DMS114 treated with DMSO at 0.1 percent for 48 hours (cell line): ENCODE data around the gene NFIX.
A peak's percentile ranks its signal among the peaks of the same experiment; 100 is the strongest.

Experiments used
- DNase-seq: peaks from one replicate; lab custom pipeline; 2025; ENCODE audit not compliant: unreplicated experiment; lab: John Stamatoyannopoulos, UW

Gene NFIX

DNA sequence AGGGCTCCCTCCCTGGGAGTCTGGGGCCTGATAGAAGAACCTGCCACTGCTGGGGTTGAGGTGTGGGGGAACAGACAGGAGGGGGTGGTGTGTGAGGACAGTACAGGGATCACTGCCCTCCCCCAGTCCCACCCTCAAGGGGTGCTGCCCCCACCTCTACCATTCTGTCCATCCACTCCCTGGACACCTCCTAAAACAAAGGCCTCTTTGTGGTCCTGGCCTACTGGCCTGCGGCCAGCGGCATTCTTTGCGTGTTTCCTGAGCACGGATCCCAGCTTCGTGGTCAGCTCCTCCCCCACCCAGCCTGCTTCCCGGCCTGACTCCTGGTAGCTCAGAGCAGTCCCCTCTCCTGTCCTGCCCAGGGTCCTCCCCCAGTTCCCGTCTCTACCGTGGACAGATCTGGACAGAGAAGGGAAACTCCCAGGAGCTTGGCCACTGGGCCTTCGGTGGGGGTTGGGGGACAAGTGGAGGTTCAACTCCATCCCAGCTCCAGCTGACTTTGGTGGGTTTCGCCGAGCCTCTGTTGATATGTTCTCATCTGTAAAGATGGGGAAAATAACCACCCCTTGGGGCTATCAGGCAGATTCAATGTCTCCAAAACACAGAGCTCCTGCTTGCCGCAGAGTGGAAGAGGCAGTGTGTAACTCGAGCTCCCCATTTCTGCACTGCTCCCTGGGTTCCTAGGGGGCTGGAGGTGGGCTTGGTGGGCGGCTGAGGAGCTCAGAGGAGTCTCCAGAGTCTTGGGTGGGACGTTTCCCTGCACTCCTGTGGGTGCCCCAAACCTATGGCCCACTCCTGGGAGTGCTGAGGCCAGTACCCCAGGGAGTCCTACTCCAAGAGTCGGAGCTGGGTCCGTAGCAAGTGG, 58.7 kb downstream of the NFIX start:
- DNase-seq: no peak

DNA sequence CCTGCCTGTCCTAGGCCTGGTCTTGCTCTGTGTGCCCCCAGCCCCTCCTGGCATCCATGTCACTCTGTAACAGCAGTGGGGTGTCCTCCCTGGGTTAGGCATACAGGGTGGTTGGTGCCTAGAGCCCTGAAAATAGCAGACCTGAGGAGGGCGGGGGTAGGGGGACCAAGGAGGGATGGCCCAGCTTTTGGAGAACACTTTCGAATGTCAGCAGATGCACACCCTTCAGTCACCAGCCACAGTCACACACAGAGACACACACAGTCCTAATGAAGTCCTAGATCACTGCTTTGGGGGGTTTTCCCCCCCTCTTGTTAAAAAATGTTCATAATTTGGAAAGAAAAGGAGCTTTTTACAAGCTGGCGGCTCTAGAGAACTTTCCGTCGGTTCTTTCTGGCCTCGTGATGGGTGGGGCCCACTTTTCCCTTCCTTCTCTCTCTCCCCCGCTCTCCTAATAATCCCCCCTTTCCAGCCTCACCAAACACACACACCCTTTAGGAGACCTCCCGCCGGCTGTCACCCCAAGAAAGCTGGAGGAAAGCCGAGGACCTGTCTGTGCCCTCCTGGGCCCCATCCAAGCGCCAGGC, 59.4 kb downstream of the NFIX start:
- DNase-seq: no peak

DNA sequence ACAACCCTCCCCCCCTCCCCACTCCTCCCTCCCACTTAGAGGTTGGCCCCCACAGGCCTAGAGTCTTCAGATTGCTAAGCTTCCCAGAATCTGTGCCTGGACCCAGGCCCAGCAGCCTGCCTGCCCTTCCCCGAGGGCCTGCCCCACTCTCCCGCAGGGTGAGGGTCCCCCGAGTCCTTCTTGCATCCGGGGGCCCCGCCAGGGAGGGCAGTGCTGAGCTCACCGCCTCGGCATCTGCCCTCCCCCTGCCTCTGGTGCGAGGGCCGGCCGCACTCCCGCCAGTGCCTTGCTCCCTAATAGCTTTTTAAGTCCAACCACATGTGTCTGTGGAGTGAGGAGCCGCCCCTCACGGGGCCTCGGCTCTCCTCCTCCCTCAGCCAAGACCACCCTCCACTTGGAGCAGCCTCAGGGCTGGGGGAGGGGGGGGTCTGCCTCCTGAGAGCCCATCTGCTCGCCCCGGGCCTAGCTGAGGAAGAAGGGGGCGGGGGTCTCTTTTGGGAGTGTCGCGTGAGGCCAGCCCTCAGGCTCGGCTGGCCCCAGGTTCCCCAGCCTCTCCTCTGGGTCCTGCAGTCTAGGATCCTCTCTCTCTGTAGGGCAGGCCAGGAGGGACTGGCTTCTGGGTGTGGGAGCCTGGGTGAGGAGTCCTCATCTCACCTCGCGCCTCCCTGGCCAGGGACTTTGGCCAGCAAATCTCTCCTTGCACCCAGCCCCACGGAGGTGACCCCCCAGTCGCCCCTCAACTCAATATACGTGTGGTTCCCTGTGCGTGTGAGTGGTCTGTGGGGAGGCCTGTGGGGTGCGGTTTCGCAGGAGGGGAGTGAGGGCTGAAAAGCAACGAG, 60.2 kb downstream of the NFIX start:
- DNase-seq: no peak

DNA sequence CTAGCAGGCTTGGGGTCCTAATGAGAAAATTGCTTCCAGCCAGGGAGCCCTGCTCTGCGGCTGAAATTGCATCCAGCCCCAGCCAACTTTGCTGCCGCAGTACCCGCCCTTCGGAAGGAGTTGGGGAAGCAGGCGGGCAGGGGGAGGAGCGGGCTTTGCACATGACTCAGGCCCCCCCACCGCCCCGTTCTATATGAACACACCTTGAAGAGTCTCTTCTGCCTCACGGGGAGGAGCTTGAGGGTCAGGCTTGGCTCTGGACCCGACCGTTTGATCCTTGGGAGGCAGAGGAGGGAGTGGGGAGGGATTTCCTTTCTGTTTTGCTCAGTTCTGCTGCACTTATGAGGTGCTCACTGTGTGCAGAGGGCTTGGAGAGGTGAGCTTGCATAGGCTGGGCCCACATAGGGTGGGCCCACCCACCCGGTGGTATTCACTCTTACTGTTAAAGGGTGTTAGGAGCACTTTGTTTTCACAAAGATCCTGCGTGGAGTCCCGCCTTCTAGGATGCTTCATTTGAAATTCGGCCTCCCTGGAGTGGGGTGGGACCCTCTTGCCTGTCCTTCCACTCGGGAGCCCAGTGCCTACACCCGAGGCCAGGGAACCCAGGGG, 60.9 kb downstream of the NFIX start:
- no peak for DNase-seq

DNA sequence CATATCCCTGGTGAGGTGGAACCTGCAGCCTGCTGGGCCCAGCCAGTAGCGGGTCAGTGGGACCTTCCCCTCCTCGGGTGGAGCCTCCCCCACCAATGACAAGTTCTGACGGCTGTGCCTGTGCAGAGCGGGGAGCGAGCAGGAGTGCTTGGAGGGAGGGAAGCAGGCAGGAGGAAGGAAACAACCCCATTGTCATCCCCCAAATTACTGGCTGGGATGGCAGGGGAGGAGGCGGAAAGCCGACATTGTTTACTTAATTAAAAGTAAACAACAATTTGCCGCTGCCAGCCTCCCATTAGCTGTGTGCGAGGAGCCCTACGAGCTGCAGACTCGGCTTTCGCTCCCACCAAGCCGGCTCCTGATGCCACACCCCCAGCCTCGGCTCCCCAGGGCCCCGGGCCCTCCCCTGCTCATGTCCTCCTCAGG, 61.9 kb downstream of the NFIX start:
- no peak for DNase-seq

DNA sequence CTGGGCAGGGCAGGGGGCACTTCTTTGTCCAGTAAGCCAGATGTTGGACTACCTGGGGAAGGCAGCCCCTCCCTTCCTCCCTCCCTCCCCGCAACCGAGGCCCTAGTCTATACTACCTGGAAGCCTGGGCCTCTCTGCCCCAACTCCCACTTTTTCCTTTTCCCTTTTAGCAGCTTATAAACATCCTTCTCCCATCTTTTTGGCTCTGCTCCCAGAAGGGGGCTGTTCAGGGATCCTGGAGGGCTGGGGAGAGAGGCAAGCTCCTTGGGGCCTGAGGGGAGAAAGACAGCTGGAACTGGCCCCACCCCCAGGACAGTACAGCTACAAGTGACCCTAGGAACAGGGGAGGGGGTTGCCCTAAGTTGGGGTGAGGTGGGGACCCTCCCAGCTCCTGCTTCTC, 62.5 kb downstream of the NFIX start:
- DNase-seq: no peak

DNA sequence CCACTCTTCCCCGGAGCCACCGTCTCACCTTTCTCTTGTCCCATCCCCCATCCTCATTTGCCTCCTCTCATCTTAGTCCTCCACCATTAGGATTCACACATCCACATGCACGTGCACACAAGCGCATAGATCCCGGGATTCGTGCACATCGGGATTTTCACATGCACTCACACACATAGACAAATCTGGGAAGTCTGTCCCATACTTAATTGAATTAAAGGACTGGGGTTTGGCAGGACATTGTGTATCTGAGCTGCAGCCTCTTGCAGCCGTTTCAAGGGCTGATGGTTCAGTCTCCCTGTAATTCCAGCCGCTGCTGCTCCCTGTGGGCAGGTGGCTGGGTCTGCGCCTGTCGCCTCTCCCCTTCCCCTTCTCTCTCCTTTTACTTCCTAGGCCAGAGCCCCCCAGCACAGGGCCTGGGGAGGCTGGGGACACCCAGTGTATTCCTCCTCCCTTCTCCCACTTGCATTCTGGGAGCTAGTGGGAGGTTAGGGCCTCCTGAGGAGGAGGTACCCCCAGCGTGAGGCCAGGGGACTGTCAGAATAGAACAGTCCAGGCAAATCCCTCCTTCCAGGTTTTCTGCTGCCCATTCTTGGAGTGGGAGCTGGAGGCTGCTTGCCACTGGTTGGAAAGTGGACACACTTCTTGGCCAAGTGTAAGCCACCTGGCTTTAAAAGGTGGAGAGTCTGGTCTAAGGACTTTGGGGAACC, 63.8 kb downstream of the NFIX start:
- DNase-seq: no peak

DNA sequence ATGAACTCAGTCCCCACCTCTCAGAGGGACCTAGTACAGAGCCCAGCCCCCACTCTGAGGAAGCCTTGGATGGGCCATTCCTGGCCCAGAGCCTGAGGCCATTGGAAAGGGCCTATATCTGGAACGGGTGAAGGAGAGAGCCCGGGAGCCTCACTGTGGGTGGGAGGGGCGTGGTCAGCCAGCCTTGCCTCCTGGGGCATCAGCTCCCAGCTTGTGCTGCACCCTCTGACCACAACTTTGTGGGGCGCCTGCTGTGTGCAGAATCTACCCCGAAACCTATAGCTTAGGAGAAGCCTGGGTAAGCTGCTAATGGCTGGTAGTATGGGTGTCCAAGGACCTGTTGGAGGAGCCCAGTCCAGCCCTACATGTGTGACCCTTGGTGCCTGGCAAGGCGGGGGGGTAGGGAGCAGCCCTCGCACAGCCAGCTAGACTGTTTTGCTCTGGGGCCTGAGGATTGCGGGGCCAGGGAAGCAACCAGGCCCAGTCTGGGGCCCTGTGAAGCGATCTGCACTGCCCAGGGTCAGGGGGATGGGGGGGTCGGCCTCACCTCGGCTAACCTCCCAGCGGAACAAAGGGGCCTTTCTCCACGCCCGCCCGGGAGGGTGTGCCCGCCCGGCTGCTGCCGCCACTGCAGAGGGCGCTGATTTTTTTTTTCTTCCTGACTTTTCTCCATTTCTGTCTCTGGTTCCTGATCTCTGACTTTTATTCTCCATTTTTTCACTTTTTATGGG, 65.1 kb downstream of the NFIX start:
- DNase-seq: no peak

DNA sequence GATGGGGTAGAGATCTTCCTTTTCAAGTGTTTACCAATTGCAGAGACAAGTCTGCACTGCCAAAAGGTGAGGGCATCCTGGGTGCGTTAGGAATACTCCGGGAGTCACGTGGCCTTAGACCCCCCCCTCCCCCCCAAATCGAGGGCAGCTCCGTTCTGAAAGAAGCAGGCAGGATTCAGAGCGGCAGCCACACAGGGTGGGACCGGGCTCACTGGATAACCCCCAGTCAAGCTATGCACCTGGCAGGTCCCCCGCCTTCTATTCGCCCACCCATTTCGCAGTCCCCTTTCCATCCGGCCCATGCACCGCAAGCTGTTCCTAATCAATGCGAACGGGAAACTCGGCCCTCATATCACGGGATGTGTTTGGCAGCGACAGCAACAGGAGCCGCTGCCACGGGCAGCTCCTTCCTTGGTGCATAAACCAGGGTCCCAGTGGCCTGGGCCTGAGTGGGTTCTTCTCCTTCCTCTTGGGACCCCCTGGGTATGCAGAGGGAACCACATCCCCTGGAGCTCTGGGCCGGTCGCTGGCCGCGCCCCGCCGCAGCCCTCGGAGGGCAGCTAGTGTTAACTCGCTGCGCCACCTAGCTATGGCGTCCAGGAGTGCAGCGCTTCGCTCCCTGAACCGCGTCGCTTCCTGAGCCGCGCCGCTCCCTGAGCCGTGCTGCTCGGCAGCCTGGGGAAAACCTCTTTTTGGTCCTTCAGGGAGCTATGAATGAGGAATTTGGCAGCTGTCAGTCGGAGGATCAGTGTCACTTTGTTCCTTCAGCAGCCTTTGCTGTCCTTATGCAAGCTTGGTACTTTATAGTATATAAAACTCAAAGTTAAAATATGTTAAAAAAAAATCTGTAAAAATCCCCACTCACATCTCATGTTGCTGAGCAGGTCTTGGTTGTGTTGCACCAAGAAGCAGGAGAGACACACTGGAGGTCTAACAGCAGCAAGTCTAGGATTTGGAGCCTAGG, 66.0 kb downstream of the NFIX start:
- DNase-seq: peak; percentile 48

DNA sequence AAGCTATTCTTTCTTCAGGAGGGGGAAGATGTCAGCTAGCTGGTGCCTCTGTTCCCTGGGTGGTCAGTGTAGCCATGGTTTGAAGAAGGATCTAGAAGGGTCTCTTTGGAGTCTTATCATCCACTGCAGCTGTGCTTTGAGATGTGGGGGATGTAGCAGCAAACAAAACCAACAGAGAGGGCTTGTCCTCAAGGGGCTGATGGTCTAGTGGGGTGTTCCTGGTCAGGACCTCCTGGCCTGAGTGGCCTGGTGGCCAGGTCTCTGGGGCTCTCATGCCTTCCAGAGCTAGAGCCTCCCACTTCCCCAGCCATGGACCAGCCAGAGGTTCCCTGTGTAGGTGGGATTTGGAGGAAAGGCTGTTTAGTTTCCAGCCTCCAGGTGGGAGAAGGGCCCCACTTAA, 67.0 kb downstream of the NFIX start:
- no peak for DNase-seq

DNA sequence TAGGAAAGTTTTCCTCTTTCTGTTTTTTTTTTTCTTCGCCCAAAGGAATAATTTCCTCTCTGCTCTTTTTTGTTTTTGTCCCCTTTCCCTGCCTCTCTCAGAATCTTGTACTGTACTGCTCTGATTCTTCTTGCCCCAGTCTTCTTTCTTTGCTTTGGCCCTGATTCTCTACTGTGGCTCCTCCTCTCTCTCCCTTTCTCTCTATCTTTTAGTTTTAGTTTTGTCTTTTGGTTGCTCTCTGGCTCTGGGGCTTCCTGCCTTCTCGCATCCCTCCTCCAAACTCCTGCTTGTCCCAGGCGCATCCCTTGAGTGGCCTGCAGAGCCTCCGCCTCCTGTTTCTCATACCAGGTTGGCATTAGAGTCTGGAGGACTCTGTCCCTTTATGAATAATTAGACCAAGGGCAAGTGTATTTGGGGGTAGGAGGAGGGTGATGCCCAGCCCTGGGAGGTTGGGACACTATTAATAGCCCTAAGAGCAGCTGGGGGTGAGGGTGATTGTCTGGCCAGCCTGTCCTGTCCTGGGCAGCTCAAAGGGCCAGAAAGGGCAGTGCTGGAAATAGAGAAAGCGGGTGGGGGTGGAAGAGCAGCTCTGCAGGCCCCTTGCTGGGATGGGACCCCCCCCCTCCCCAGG, 68.3 kb downstream of the NFIX start:
- DNase-seq: no peak

DNA sequence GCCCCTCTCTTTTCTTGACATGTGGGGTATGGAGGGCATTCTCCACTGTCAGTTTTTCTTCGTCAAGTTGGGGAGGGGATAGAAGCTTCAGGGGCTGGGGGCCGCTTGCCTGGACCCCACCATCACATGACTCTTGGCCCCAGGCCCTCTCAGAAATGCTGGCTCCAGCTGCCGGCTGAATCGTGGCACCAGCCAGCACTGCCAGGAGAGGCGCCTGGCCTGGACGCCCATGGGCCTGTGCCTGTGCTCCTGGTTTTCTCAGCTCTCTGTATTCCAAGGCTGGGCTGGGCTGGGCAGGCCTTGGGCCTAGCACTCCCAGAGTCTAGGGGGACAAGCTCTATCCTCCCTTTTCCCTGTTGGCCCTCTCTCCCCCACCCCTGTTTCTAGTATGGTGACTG, 68.8 kb downstream of the NFIX start:
- no peak for DNase-seq

DNA sequence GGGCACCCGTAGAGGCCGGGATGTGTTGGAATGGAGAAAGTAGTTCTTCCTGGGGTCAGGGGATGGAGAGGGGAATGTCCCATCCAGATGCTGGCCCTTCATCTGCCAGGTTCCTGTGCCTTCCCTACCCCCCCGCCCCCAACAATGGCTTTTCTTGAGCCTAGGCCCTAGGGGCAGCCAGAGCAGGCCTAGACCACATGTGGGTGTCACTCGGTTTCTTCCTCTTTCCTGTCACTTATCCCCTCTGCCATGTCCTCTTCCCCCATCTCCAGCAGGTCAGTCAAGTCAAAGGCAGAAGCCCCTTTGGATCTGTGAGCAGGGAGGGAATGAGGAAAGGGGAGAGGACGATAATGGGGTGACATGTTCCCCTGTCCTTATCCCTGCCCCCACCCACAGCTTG, 71.0 kb downstream of the NFIX start:
- DNase-seq: no peak

DNA sequence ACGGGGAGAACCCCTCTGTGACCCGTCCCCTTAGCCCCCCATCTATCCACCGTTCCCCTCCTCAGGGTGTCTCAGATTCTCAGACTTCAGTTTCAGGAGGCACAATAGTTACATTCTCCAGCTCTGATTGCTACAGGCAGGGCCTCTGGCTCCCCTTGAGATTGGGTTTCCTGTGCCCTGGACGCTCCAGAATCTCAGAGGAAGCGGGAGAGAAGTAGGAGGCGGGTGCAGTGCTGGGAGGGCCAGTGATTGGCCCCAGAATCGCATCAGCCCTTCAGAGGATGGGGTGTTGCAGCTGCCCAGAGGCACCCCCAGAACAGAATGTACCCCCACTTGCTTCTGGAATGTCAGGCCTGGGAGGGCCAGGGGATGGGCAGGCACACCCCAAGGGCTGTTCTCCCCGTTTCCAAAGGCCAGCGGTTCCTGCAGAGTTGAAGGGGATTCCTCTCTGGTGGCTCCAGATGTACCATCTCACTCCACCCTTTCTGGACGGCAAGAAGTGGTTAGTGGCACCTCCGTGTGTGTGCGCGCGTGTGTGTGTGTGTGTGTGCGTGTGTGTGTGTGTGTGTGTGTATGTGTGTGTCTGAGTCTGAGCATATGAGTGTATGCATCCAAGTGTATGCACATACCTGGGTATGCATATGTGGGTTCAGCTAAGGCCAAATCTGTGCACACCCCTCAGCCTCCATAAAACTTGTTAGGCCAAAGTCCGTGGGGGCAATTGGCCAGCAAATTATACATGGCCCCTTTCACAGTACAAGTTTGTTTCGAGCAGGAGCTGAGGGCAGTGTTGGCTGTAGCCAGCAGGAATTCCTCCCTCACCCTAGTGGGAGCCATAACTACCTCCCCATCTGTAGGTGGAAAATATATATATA, 71.9 kb downstream of the NFIX start:
- DNase-seq: no peak

DNA sequence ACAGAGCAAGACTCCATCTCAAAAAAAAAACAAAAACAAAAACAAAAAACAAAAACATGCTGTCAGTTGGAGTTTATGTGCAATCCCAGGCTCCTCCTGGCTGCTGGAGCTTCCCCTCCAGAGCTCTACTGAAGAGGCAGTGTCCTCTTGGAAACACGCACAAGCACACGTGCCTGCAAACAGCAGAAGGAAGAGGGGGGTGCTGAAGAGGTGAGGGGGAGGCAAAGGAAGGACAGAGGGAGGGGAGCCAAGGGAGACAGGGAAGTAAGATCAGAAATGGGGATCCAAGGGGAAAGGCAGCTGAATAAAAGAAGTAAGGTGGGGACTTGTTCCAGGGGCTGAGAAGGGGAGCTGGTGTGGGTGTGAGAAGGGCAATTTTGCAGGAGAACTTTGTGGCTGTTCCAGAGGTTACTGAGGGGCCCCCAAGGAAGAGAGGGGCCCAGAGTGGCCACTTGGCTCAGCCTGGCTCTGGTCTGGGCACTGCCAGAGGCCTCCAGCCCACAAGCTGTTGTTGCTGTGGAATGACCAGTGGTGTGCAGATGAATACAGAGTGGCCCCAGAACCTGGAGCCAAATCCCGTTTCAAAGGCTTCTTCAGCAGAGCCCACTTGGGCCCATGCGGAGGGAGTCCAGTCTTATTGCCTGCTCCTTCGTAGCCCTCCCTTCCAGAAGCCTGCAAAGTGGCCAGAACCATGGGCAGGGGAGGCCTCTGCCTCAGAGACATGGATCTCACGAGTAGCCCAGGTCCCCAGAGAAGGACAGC, 73.0 kb downstream of the NFIX start:
- no peak for DNase-seq

DNA sequence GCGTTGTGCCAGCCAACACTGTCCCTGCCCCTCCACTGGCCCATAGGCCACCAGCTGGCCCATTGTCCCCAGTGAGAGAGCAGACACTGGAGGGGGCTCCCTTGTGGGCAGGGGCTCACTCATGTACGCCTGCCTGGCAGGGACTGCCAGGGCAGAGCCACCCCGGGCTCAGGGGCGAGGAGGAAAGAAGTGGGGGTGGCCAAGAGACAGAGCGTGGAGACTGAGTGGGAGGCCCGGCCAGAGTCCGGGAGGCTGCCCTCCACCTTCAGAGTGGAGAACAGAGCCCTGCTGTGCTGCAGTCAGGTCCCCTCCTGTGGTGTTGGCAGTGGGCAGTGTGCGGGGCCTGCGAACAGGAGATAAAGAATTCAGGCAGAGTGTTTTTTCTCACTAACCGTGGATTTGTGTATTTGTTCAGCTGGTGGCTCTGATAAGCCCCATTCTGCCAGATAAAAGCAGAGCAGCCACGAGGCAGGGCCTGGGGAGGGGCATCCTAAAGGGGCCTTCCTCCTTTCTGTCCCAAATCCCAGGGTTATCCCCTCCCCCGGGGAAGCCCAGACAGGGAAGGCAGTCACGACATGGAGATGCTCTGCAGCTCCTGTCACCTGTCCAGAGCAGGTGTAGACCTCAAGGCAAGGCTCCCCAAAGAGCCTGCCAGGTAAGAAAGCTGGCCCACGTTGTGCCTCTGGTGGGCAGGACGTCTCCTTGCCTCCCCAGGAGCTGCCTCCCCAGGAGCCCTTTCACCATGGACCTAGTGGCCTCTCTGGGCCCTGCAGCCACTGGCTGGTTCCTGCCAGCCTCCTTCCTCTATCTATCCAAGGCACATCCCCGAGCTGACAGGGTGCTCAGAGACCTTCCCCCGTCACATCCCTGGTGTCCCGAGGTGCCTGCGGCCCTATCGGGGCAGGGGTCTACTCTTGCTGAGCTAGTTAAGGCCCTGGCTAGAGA, 74.4 kb downstream of the NFIX start:
- DNase-seq: no peak
